NCI-H510A (cell line): ENCODE results near the gene PRIMA1.

Source experiments
- DNase-seq: peaks from one replicate; lab custom pipeline; 2025; lab: John Stamatoyannopoulos, UW

The PRIMA1 gene

GRCh38 chr14:93674343-93674742 is 113.9 kb downstream of the PRIMA1 start:
- no peak for DNase-seq

DNA sequence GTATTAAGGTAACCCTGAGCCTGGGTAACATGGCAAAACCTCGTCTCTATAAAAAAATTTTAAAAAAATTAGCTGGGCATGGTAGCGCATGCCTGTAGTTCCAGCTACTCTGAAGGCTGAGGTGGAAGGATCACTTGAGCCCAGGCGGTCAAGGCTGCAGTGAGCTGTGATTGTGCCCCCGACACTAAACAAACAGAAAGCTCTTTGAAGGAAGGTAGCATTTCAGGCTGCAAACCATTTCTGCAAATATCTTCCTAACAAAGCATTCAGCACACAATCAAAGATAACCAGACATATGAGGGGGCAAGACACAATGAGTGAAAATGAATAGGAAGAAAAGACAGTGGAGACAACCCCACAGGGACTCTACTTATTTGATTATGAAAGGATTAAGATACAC is 118.7 kb downstream of the PRIMA1 start:
- no peak for DNase-seq
